K562 (cell line): ENCODE measurements around the gene FOXN1. TPM values are rescaled to one million over a fixed set of nuclear protein-coding genes. Genes with fewer than 3 reads are reported as not detected.

Source experiments
- EP300 ChIP-seq: IDR thresholded peaks from 2 replicates; pipeline ENCODE4 v1.6.1; 2012; ENCODE audit warnings: low read length, improper control_type of control experiment
- EWSR1 ChIP-seq: fragments of 450-650 bp; IDR thresholded peaks from 2 replicates; pipeline ENCODE4 v1.6.1; 2018; ENCODE audit warnings: borderline replicate concordance, mild to moderate bottlenecking, low read depth, moderate library complexity; ENCODE audit not compliant: partially characterized antibody
- HMG20B ChIP-seq: fragments of 250-450 bp; sonication (Bioruptor Pico); IDR thresholded peaks from 2 replicates; pipeline ENCODE4 v1.5.0; 2021; ENCODE audit warnings: mild to moderate bottlenecking
- ILF3 ChIP-seq: fragments of 450-650 bp; IDR thresholded peaks from 2 replicates; pipeline ENCODE4 v1.6.1; 2018; ENCODE audit warnings: antibody characterized with exemption, mild to moderate bottlenecking, moderate library complexity, borderline replicate concordance
- NCOR1 ChIP-seq: fragments of 450-650 bp; IDR thresholded peaks from 2 replicates; pipeline ENCODE4 v1.6.1; 2016; ENCODE audit warnings: mild to moderate bottlenecking, moderate library complexity
- NR2C2 ChIP-seq, 2 experiments: fragments of 200-800 bp in 1 of 2; sonication (Bioruptor generic) in 1 of 2; sonication (generic) in 1 of 2; formaldehyde crosslinking in 1 of 2; IDR thresholded peaks; 2 replicates each; pipeline versions ENCODE4 v1.6.1 to v1.8.0; 2016 to 2022; ENCODE audit warnings: mild to moderate bottlenecking in 1 of 2, missing compliant biosample characterization in 1 of 2, missing genetic modification characterization in 1 of 2, missing genetic modification reagents in 1 of 2
- PTTG1 ChIP-seq: fragments of 450-650 bp; IDR thresholded peaks from 2 replicates; pipeline ENCODE4 v1.6.1; 2016; ENCODE audit warnings: low read depth, mild to moderate bottlenecking, missing genetic modification characterization, missing compliant biosample characterization
- RB1 ChIP-seq: fragments of 450-650 bp; IDR thresholded peaks from 2 replicates; pipeline ENCODE4 v1.6.1; 2017; ENCODE audit warnings: low read depth, mild to moderate bottlenecking
- SMC3 ChIP-seq: conservative IDR thresholded peaks from 2 replicates; pipeline ENCODE4 v1.6.1; 2011; ENCODE audit warnings: low read depth, low read length, improper control_type of control experiment; ENCODE audit not compliant: insufficient read depth
- STAG1 ChIP-seq: sonication (generic); formaldehyde crosslinking; IDR thresholded peaks from 2 replicates; pipeline ENCODE4 v1.5.0; 2020; ENCODE audit warnings: missing genetic modification reagents, borderline replicate concordance
- TEAD4 ChIP-seq, 2 experiments: sonication (generic) in 1 of 2; formaldehyde crosslinking in 1 of 2; IDR thresholded peaks; 2 replicates each; pipeline versions ENCODE4 v1.6.1 to v1.8.0; 2012 to 2022; ENCODE audit warnings: borderline replicate concordance in 1 of 2, inconsistent platforms in 1 of 2, low read length in 1 of 2, mild to moderate bottlenecking in 1 of 2, missing genetic modification reagents in 1 of 2
- TGIF2 ChIP-seq: sonication (generic); formaldehyde crosslinking; IDR thresholded peaks from 2 replicates; pipeline ENCODE4 v1.8.1; 2022; ENCODE audit warnings: mild to moderate bottlenecking, missing genetic modification reagents, moderate library complexity
- ZNF583 ChIP-seq: fragments of 250-450 bp; sonication (Bioruptor Pico); IDR thresholded peaks from 2 replicates; pipeline ENCODE4 v1.4.0; 2020
- polyA plus RNA-seq, 8 experiments: library from polyadenylated mRNA; depleted of rRNA in 4 of 8; stranded (reverse) in 5 of 8; unstranded in 3 of 8; fragments of >200 nt; fragmentation: Nextera tagmentation in 2 of 8; fragmentation: Illumina TruSeq in 1 of 8; extraction: Ambion mirVana in 2 of 8; extraction: Trizol in 1 of 8; gene quantifications; 2 replicates each; pipeline versions ENCODE4 v1.2.1 to v1.2.3, GENCODE V29; 2011 to 2014; ENCODE audit warnings: inconsistent platforms in 1 of 8, missing spikeins in 1 of 8
- total RNA-seq, 7 experiments: library from RNA; depleted of rRNA in 6 of 7; stranded (reverse); fragments of >200 nt in 6 of 7; fragmentation: Illumina TruSeq in 2 of 7; extraction: Trizol in 2 of 7; gene quantifications; 2 replicates each; pipeline versions ENCODE4 v1.2.1 to v1.2.3, GENCODE V29; 2011 to 2021; ENCODE audit warnings: low replicate concordance in 1 of 7
- TF ChIP-seq, protein P1 (sequence below): fragments of 250-450 bp; sonication (Bioruptor Pico); IDR thresholded peaks from 2 replicates; pipeline ENCODE4 v1.4.0; 2020
- TF ChIP-seq, protein P2 (sequence below): fragments of 250-450 bp; sonication (Bioruptor Pico); IDR thresholded peaks from 2 replicates; pipeline ENCODE4 v1.8.0; 2022; ENCODE audit warnings: moderate library complexity, mild to moderate bottlenecking, inconsistent platforms
- TF ChIP-seq, protein P3 (sequence below): fragments of 250-450 bp; sonication (Bioruptor Pico); IDR thresholded peaks from 2 replicates; pipeline ENCODE4 v1.4.0; 2020; ENCODE audit warnings: borderline replicate concordance
- TF ChIP-seq, protein P4 (sequence below), 2 experiments: fragments of 450-650 bp; conservative IDR thresholded peaks; 2 replicates each; pipeline ENCODE4 v1.6.1; 2017; ENCODE audit warnings: mild to moderate bottlenecking in 2 of 2, moderate library complexity in 2 of 2

Gene FOXN1
- total and polyA plus RNA-seq, 9 of the 15 experiments (the other 6 are each of a cell fraction or from before 2014, with no cell fraction given), result not detected

DNA sequence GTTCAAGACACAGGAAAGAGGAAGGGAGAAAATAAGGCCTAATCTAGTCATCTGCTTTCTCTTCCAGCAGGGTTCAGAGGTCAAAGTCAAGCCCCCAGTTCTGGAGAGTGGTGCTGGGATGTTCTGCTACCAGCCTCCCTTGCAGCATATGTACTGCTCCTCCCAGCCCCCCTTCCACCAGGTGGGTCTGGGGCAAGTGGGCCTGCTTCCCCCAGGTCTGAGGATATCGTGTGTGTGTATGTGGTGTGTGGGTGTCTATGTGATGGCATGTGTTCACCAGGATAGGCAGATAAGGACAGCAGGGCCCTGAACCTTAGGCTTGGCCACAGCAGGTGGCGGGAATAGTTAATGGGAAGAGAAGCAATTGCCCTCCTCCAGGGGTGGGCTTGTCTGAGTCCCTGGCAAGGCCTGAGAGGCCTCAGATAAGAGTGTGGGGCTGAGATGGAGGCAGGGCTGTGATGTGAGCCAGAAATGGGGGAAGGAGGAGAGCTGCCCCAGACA, 21.1 kb downstream of the FOXN1 start (continued):
- TF ChIP-seq, protein P1, sequence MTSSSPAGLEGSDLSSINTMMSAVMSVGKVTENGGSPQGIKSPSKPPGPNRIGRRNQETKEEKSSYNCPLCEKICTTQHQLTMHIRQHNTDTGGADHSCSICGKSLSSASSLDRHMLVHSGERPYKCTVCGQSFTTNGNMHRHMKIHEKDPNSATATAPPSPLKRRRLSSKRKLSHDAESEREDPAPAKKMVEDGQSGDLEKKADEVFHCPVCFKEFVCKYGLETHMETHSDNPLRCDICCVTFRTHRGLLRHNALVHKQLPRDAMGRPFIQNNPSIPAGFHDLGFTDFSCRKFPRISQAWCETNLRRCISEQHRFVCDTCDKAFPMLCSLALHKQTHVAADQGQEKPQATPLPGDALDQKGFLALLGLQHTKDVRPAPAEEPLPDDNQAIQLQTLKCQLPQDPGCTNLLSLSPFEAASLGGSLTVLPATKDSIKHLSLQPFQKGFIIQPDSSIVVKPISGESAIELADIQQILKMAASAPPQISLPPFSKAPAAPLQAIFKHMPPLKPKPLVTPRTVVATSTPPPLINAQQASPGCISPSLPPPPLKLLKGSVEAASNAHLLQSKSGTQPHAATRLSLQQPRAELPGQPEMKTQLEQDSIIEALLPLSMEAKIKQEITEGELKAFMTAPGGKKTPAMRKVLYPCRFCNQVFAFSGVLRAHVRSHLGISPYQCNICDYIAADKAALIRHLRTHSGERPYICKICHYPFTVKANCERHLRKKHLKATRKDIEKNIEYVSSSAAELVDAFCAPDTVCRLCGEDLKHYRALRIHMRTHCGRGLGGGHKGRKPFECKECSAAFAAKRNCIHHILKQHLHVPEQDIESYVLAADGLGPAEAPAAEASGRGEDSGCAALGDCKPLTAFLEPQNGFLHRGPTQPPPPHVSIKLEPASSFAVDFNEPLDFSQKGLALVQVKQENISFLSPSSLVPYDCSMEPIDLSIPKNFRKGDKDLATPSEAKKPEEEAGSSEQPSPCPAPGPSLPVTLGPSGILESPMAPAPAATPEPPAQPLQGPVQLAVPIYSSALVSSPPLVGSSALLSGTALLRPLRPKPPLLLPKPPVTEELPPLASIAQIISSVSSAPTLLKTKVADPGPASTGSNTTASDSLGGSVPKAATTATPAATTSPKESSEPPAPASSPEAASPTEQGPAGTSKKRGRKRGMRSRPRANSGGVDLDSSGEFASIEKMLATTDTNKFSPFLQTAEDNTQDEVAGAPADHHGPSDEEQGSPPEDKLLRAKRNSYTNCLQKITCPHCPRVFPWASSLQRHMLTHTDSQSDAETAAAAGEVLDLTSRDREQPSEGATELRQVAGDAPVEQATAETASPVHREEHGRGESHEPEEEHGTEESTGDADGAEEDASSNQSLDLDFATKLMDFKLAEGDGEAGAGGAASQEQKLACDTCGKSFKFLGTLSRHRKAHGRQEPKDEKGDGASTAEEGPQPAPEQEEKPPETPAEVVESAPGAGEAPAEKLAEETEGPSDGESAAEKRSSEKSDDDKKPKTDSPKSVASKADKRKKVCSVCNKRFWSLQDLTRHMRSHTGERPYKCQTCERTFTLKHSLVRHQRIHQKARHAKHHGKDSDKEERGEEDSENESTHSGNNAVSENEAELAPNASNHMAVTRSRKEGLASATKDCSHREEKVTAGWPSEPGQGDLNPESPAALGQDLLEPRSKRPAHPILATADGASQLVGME, result no peak
- TF ChIP-seq EP300 (peak; percentile 86), ZNF583 (CRISPR knock-in tag) (peak; percentile 84; the same call in 1 of the 2 replicates), HMG20B (CRISPR knock-in tag) (no peak), TGIF2 (CRISPR knock-in tag) (no peak), SMC3 (no peak), EWSR1 (no peak), PTTG1 (tag) (no peak), NCOR1 (peak; percentile 99), NR2C2 (CRISPR knock-in tag; IDR thresholded peaks at IDR 0.05) (peak; percentile 84), NR2C2 (tag; IDR thresholded peaks at IDR 0.05) (peak; percentile 72; the same call in 1 of the 2 replicates), TEAD4 (IDR thresholded peaks at IDR 0.05; ENCODE audit: low read length) (peak; percentile 99), TEAD4 (CRISPR knock-in tag; IDR thresholded peaks at IDR 0.05; ENCODE audit: borderline replicate concordance) (no peak), STAG1 (CRISPR knock-in tag) (no peak), RB1 (no peak), ILF3 (no peak)
- TF ChIP-seq, protein P2, sequence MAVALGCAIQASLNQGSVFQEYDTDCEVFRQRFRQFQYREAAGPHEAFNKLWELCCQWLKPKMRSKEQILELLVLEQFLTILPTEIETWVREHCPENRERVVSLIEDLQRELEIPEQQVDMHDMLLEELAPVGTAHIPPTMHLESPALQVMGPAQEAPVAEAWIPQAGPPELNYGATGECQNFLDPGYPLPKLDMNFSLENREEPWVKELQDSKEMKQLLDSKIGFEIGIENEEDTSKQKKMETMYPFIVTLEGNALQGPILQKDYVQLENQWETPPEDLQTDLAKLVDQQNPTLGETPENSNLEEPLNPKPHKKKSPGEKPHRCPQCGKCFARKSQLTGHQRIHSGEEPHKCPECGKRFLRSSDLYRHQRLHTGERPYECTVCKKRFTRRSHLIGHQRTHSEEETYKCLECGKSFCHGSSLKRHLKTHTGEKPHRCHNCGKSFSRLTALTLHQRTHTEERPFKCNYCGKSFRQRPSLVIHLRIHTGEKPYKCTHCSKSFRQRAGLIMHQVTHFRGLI (CRISPR knock-in tag), result no peak
- TF ChIP-seq, protein P3, sequence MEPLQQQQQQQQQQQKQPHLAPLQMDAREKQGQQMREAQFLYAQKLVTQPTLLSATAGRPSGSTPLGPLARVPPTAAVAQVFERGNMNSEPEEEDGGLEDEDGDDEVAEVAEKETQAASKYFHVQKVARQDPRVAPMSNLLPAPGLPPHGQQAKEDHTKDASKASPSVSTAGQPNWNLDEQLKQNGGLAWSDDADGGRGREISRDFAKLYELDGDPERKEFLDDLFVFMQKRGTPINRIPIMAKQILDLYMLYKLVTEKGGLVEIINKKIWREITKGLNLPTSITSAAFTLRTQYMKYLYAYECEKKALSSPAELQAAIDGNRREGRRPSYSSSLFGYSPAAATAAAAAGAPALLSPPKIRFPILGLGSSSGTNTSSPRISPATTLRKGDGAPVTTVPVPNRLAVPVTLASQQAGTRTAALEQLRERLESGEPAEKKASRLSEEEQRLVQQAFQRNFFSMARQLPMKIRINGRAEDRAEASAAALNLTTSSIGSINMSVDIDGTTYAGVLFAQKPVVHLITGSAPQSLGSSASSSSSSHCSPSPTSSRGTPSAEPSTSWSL (CRISPR knock-in tag), result no peak
- TF ChIP-seq, protein P4, sequence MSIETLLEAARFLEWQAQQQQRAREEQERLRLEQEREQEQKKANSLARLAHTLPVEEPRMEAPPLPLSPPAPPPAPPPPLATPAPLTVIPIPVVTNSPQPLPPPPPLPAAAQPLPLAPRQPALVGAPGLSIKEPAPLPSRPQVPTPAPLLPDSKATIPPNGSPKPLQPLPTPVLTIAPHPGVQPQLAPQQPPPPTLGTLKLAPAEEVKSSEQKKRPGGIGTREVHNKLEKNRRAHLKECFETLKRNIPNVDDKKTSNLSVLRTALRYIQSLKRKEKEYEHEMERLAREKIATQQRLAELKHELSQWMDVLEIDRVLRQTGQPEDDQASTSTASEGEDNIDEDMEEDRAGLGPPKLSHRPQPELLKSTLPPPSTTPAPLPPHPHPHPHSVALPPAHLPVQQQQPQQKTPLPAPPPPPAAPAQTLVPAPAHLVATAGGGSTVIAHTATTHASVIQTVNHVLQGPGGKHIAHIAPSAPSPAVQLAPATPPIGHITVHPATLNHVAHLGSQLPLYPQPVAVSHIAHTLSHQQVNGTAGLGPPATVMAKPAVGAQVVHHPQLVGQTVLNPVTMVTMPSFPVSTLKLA (conservative IDR thresholded peaks at IDR 0.05), result peak in 1 of 2 experiments; percentile 66; a peak in 2 of 4 replicates
